Measurements from ENCODE around the gene AQP3.

GRCh38 chr9:33403941-33404787 is 43.2 kb downstream of the AQP3 start:
- TF ChIP-seq CTCF (IDR thresholded peaks at IDR 0.05) = no peak
- TF ChIP-seq EP300 (IDR thresholded peaks at IDR 0.05) = no peak
